Suprapubic skin (tissue), 4 donors: ENCODE data around the gene LOXHD1. TPM values are rescaled to one million over a fixed set of nuclear protein-coding genes. Genes with fewer than 3 reads are reported as not detected.

ENCODE experiments used
- DNase-seq, 2 donors: peaks; one replicate each; pipeline ENCODE4 v3.0.0-alpha.2; 2019; ENCODE audit warnings: low spot score in 2 of 2
- H3K27ac ChIP-seq: fragments of 200-600 bp; sonication (generic); one replicate; pipeline ENCODE4 v1.5.1; 2019
- H3K27me3 ChIP-seq: fragments of 200-600 bp; sonication (generic); one replicate; pipeline ENCODE4 v1.5.1; 2019
- H3K36me3 ChIP-seq: fragments of 200-600 bp; sonication (generic); one replicate; pipeline ENCODE4 v1.5.1; 2019
- H3K4me1 ChIP-seq: fragments of 200-600 bp; sonication (generic); one replicate; pipeline ENCODE4 v1.5.1; 2019
- H3K4me3 ChIP-seq: fragments of 200-600 bp; sonication (generic); one replicate; pipeline ENCODE4 v1.5.1; 2019; ENCODE audit warnings: mild to moderate bottlenecking
- H3K9me3 ChIP-seq: fragments of 200-600 bp; sonication (generic); one replicate; pipeline ENCODE4 v1.5.1; 2019
- CTCF ChIP-seq, 2 donors: fragments of 200-600 bp in 1 of 2; fragments of 450-650 bp in 1 of 2; sonication (generic) in 1 of 2; IDR thresholded peaks; one replicate each; pipeline ENCODE4 v1.5.1; 2016 to 2019; ENCODE audit warnings: antibody characterized with exemption in 2 of 2, mild to moderate bottlenecking in 1 of 2, moderate library complexity in 1 of 2
- EP300 ChIP-seq: sonication (generic); formaldehyde crosslinking; IDR thresholded peaks from one replicate; pipeline ENCODE4 v1.6.1; 2017; ENCODE audit warnings: antibody characterized with exemption
- POLR2A ChIP-seq, 2 donors: fragments of 450-650 bp; IDR thresholded peaks; one replicate each; pipeline ENCODE4 v1.6.1; 2017; ENCODE audit warnings: antibody characterized with exemption in 2 of 2, mild to moderate bottlenecking in 2 of 2, moderate library complexity in 2 of 2
- POLR2AphosphoS5 ChIP-seq, 3 donors: sonication (generic); formaldehyde crosslinking; IDR thresholded peaks; one replicate each; pipeline ENCODE4 v1.6.1; 2017; ENCODE audit warnings: antibody characterized with exemption in 3 of 3
- WGBS: methylation state at CpG from one replicate; pipeline ENCODE4 v1.1.5; 2018; 5-methylcytosine and 5-hydroxymethylcytosine counted together
- total RNA-seq, 4 donors: library from RNA; depleted of rRNA; stranded (reverse); fragments of >200 nt; gene quantifications; one replicate each; pipeline ENCODE4 v1.1.0, GENCODE V29; 2016

Gene LOXHD1
- total RNA-seq, 4 donors from 2014 or later = 0.16 to 0.30 (median 0.18) TPM; not detected in 1

GRCh38 chr18:46591783-46592391, 65.1 kb downstream of the LOXHD1 start:
- no peaks in the 10 kb centered on the region for H3K27me3 ChIP-seq
- no peak overlapping the region for H3K4me3 ChIP-seq
- H3K4me1 ChIP-seq = no peaks in the 10 kb centered on the region
- no peak for DNase-seq
- H3K36me3 ChIP-seq = no peaks in the 10 kb centered on the region
- no peaks in the 10 kb centered on the region for H3K9me3 ChIP-seq
- TF ChIP-seq POLR2AphosphoS5 (IDR thresholded peaks at IDR 0.05) = no peak
- 64% methylated on average over 7 of the region's 7 CpGs for WGBS
- H3K27ac ChIP-seq = no peak overlapping the region

GRCh38 chr18:46590103-46590502, 66.9 kb downstream of the LOXHD1 start:
- H3K27ac ChIP-seq = no peak overlapping the region
- 72% methylated on average over 7 of the region's 7 CpGs for WGBS
- no peaks in the 10 kb centered on the region for H3K27me3 ChIP-seq
- no peaks in the 10 kb centered on the region for H3K36me3 ChIP-seq
- H3K4me3 ChIP-seq = no peak overlapping the region
- H3K4me1 ChIP-seq = no peaks in the 10 kb centered on the region
- no peaks in the 10 kb centered on the region for H3K9me3 ChIP-seq
- DNase-seq = no peak
- TF ChIP-seq CTCF (IDR thresholded peaks at IDR 0.05) (no peak), EP300 (no peak), POLR2AphosphoS5 (IDR thresholded peaks at IDR 0.05) (no peak), POLR2A (IDR thresholded peaks at IDR 0.05) (no peak)

- no peaks in the 10 kb centered on the region for H3K36me3 ChIP-seq
- whole genome bisulfite sequencing = 67% methylated on average over 8 of the region's 8 CpGs
- TF ChIP-seq POLR2AphosphoS5 (IDR thresholded peaks at IDR 0.05) (no peak), CTCF (IDR thresholded peaks at IDR 0.05) (no peak), POLR2A (IDR thresholded peaks at IDR 0.05) (no peak)
- DNase-seq = no peak
- no peak overlapping the region for H3K27ac ChIP-seq
- H3K4me3 ChIP-seq = no peak overlapping the region
- H3K4me1 ChIP-seq = no peaks in the 10 kb centered on the region
- no peaks in the 10 kb centered on the region for H3K9me3 ChIP-seq
- no peaks in the 10 kb centered on the region for H3K27me3 ChIP-seq
Observed at GRCh38 chr18:46588971-46589660, 67.9 kb downstream of the LOXHD1 start.

DNA sequence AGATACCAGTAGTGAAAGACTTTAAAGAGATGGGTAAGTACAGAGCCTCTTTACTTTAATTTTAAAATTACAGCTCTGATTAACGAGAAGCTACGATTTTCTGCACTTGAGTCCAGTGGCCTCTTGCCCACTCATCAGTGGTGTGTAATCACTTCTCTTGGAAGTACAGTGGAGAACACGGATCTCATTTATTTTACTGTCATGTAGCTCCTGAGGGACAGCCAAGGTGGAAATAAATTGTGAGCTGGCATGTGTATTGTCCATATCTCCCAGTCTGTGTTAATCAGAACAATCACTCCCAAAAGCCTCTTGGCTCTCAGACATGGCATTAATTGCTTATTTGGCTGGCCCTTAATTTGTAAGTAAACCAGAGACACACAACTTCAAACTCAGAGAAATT, 69.4 kb downstream of the LOXHD1 start:
- no peak overlapping the region for H3K27ac ChIP-seq
- DNase-seq = no peak
- WGBS = 93% methylated on average over 3 of the region's 3 CpGs
- no peak overlapping the region for H3K4me3 ChIP-seq
- no peaks in the 10 kb centered on the region for H3K36me3 ChIP-seq
- TF ChIP-seq POLR2AphosphoS5 (IDR thresholded peaks at IDR 0.05) (no peak), CTCF (IDR thresholded peaks at IDR 0.05) (no peak), EP300 (no peak), POLR2A (IDR thresholded peaks at IDR 0.05) (no peak)
- H3K9me3 ChIP-seq = no peaks in the 10 kb centered on the region
- H3K27me3 ChIP-seq = no peaks in the 10 kb centered on the region
- H3K4me1 ChIP-seq = no peaks in the 10 kb centered on the region

- no peak for TF ChIP-seq POLR2AphosphoS5 (IDR thresholded peaks at IDR 0.05)
- no peak for TF ChIP-seq POLR2A (IDR thresholded peaks at IDR 0.05)
- TF ChIP-seq CTCF (IDR thresholded peaks at IDR 0.05) = no peak
- no peak for TF ChIP-seq EP300
- H3K27me3 ChIP-seq = no peaks in the 10 kb centered on the region
- no peak overlapping the region for H3K4me3 ChIP-seq
- no peak for DNase-seq
- H3K27ac ChIP-seq = no peak overlapping the region
- peaks cover 9% of the 10 kb centered on the region for H3K9me3 ChIP-seq
- WGBS = 71% methylated on average over 3 of the region's 3 CpGs
- no peaks in the 10 kb centered on the region for H3K4me1 ChIP-seq
- H3K36me3 ChIP-seq = no peaks in the 10 kb centered on the region
Observed at GRCh38 chr18:46583711-46584110, 73.3 kb downstream of the LOXHD1 start.
